Mucosa of gallbladder (tissue), 1 donor: Measurements from ENCODE around the gene SOX18. TPM values are rescaled to one million over a fixed set of nuclear protein-coding genes. Genes with fewer than 3 reads are reported as not detected.
A peak's percentile ranks its signal among the peaks of the same experiment; 100 is the strongest.
"Not testable (repeated sequence)": the region's sequence is repeated elsewhere in the genome, so short reads cannot be mapped to it uniquely, and the experiment has no call there.

ENCODE experiments used
- DNase-seq: peaks from one replicate; pipeline ENCODE4 v3.0.0-alpha.2; 2020; ENCODE audit warnings: low spot score
- total RNA-seq: library from RNA; stranded (reverse); gene quantifications from one replicate; pipeline ENCODE4 v1.2.1, GENCODE V29; 2021
- donor health status: DM: no; HTN: no; CAD: no.

SOX18 gene
- total RNA-seq = 30.1 TPM

GRCh38 chr20:64049060-64049877 lies at the start of gene SOX18:
Gene SOX18 (minus strand): TSS chr20:64049639. CDS start chr20:64049516, 123 bp downstream.
- DNase-seq = no peak

GRCh38 chr20:64098471-64099013 lies 49.1 kb upstream of the SOX18 start:
- no peak for DNase-seq

- DNase-seq = no peak
These were observed 47.1 kb upstream of the SOX18 start for GRCh38 chr20:64096535-64096934.

GRCh38 chr20:64095927-64096326 lies 46.5 kb upstream of the SOX18 start:
- no peak for DNase-seq

- DNase-seq = no peak
These were observed 46.0 kb upstream of the SOX18 start for GRCh38 chr20:64095455-64095854.

- no peak for DNase-seq
These were observed 43.6 kb upstream of the SOX18 start for GRCh38 chr20:64093013-64093503.

GRCh38 chr20:64092258-64093012 lies 43.0 kb upstream of the SOX18 start:
- DNase-seq = no peak

GRCh38 chr20:64091770-64092169 lies 42.3 kb upstream of the SOX18 start:
- no peak for DNase-seq

GRCh38 chr20:64091340-64091739 lies 41.9 kb upstream of the SOX18 start:
- no peak for DNase-seq

GRCh38 chr20:64090165-64090564 lies 40.7 kb upstream of the SOX18 start:
- no peak for DNase-seq

GRCh38 chr20:64088586-64088985 lies 39.1 kb upstream of the SOX18 start:
- DNase-seq = not testable (repeated sequence)

GRCh38 chr20:64087226-64087825 lies 37.9 kb upstream of the SOX18 start:
- not testable (repeated sequence) for DNase-seq

GRCh38 chr20:64086801-64087200 lies 37.4 kb upstream of the SOX18 start:
- DNase-seq = no peak

GRCh38 chr20:64084685-64085152 lies 35.3 kb upstream of the SOX18 start:
- DNase-seq = no peak

- DNase-seq = no peak
These were observed 34.6 kb upstream of the SOX18 start, which contains the start of gene LKAAEAR1 for GRCh38 chr20:64083804-64084684. Gene LKAAEAR1 (minus strand): TSS chr20:64084398. CDS start chr20:64084219, 179 bp downstream.

GRCh38 chr20:64083378-64083803 lies 34.0 kb upstream of the SOX18 start:
- peak; percentile 57 for DNase-seq

GRCh38 chr20:64082820-64083377 lies 33.5 kb upstream of the SOX18 start:
- DNase-seq = no peak

- DNase-seq = no peak
These were observed 32.8 kb upstream of the SOX18 start for GRCh38 chr20:64082126-64082731.

- no peak for DNase-seq
These were observed 32.2 kb upstream of the SOX18 start for GRCh38 chr20:64081624-64081964.
